ENCODE results near the gene THSD8. TPM values are rescaled to one million over a fixed set of nuclear protein-coding genes. Genes with fewer than 3 reads are reported as not detected.
"Not testable (repeated sequence)": the region's sequence is repeated elsewhere in the genome, so short reads cannot be mapped to it uniquely, and the experiment has no call there.

Gene THSD8
- total RNA-seq, 6 donors from 2014 or later = 4.6 to 6.0 TPM; not detected in 4

DNA sequence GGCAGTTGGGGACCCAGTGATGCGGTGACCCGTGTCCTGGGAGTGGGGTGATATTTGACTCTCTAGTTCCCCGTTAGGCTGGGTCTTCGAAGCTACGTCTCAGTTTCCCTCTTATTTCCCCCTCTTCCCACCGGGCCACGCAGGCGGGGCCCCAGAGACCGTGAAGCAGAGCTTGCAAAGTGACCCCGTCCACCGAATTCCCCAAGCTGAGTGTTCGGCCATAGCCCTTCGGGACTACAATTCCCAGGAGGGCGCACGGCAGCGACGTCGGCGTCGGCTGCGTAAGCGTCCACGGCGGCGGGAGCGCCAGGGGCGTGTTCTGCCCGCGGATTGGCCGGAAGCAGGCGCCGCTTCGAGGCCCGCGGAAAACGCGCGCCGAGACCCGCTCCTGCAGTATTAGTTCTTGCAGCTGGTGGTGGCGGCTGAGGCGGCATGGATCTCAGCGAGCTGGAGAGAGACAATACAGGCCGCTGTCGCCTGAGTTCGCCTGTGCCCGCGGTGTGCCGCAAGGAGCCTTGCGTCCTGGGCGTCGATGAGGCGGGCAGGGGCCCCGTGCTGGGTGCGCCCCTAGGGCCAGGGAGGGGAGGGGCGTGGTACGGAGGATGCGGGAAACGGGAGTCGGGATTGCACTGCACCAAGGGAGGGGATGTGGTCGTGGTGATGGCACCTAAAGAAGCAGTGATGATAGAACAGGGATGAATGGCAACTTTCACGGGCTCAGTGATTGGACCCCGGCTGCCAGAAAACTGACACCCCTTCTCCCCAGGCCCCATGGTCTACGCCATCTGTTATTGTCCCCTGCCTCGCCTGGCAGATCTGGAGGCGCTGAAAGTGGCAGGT lies 4.6 kb downstream of the THSD8 start, which contains the start of gene RNASEH2A:
Gene RNASEH2A (plus strand): TSS at position 343 of the 840 bp plus-strand sequence. CDS start 90 bp downstream, at position 433.
- TF ChIP-seq, protein P1, sequence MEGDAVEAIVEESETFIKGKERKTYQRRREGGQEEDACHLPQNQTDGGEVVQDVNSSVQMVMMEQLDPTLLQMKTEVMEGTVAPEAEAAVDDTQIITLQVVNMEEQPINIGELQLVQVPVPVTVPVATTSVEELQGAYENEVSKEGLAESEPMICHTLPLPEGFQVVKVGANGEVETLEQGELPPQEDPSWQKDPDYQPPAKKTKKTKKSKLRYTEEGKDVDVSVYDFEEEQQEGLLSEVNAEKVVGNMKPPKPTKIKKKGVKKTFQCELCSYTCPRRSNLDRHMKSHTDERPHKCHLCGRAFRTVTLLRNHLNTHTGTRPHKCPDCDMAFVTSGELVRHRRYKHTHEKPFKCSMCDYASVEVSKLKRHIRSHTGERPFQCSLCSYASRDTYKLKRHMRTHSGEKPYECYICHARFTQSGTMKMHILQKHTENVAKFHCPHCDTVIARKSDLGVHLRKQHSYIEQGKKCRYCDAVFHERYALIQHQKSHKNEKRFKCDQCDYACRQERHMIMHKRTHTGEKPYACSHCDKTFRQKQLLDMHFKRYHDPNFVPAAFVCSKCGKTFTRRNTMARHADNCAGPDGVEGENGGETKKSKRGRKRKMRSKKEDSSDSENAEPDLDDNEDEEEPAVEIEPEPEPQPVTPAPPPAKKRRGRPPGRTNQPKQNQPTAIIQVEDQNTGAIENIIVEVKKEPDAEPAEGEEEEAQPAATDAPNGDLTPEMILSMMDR (IDR thresholded peaks at IDR 0.05) = peak in 2 of 6 experiments; percentile 23 to 26
- TF ChIP-seq EP300 (IDR thresholded peaks at IDR 0.05) (peak in 1 of 4 donors; percentile 10), POLR2AphosphoS5 (IDR thresholded peaks at IDR 0.05) (peak; percentile 57 to 74), POLR2A (IDR thresholded peaks at IDR 0.05) (peak in 1 of 4 donors; percentile 53)
- Histone ChIP-seq H3K27me3 (no peaks in the 10 kb centered on the region), H3K4me3 (peak within 1 kb of the TSS; percentile 59 to 76 (median 66)), H3K9me3 (no peaks in the 10 kb centered on the region), H3K36me3 (peaks cover 0 to 4% (median 3%) of the 10 kb centered on the region in 4 donors), H3K27ac (peak within 1 kb of the TSS; percentile 15 to 72 (median 42)), H3K4me1 (peaks cover 17 to 25% (median 20%) of the 10 kb centered on the region in 4 donors)
- 4 to 12% methylated on average over 24 to 66 of the region's 66 CpGs for WGBS, 2 donors
- DNase-seq (peak; percentile 93 to 98), ATAC-seq (ENCODE audit: low FRiP score in 2 of 2) (peak; percentile 92 to 93)

DNA sequence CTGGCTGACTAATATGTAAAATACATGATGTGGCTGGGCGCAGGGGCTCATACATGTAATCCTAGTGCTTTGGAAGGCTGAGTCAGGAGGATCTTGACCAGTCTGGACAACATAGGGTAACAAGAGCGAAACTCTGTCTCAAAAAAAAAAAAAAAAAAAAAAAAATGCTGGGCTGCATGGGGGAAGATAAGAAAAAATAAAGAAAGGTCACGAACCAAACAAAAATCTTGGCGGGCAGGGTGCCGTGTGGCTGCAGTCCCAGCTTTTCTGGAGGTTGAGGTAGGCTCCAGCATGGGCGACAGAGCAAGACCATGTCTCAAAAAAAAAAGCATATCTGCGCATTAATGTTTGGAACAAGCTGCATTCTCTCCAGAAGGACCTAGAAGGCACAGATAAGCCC lies 13.2 kb downstream of the THSD8 start:
- TF ChIP-seq, protein P1 (IDR thresholded peaks at IDR 0.05) = no peak
- TF ChIP-seq EP300 (IDR thresholded peaks at IDR 0.05) = no peak
- DNase-seq = no peak
- H3K36me3 ChIP-seq = peaks cover 0 to 19% (median 8%) of the 10 kb centered on the region in 4 donors
- no peak for ATAC-seq (ENCODE audit: low FRiP score in 2 of 2)
- 93 to 94% methylated on average over 7 of the region's 7 CpGs for WGBS, 2 donors
- no peaks in the 10 kb centered on the region for H3K4me1 ChIP-seq
- no peaks in the 10 kb centered on the region for H3K9me3 ChIP-seq
- no peak overlapping the region for H3K4me3 ChIP-seq
- no peaks in the 10 kb centered on the region for H3K27me3 ChIP-seq
- no peak overlapping the region for H3K27ac ChIP-seq

DNA sequence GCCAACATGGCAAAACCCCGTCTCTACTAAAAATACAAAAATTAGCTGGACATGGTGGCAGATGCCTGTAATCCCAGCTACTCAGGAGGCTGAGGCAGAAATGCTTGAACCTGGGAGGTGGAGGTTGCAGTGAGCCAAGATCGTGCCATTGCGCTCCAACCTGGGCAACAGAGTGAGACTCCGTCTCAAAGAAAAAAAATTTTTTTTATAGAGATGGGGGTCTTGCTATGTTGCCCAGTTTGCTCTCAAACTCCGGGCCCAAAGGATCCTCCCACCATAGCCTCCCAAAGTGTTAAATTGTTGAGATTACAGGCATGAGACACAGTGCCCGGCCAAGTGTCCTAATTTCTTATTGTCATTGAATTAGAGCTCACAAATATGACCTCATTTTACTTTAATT lies 15.3 kb downstream of the THSD8 start:
- not testable (repeated sequence) for H3K4me3 ChIP-seq; H3K4me1 ChIP-seq; H3K27me3 ChIP-seq; DNase-seq; ATAC-seq (ENCODE audit: low FRiP score in 2 of 2); H3K9me3 ChIP-seq; H3K27ac ChIP-seq
- H3K36me3 ChIP-seq = peaks cover 0 to 19% (median 5%) of the 10 kb centered on the region in 4 donors
- 94 to 95% methylated on average over 6 of the region's 6 CpGs for WGBS, 2 donors

DNA sequence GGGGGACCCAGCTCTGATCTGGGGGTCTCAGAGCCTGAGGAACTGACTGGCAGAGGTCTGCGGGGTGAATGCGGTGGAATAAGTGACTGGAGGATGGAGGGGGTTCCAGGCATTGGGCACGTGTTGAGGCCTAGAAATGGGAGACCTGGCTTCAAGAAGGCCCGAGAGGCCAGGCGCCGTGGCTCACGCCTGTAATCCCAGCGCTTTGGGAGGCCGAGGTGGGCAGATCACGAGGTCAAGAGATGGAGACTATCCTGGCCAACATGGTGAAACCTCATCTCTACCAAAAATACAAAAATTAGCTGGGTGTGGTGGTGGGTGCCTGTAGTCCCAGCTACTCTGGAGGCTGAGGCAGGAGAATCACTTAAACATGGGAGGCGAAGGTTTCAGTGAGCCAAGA lies 15.9 kb downstream of the THSD8 start:
- DNase-seq = peak in 1 of 2 donors; percentile 50
- H3K9me3 ChIP-seq; H3K27ac ChIP-seq; H3K4me3 ChIP-seq; H3K27me3 ChIP-seq; ATAC-seq (ENCODE audit: low FRiP score in 2 of 2); H3K4me1 ChIP-seq: not testable (repeated sequence)
- H3K36me3 ChIP-seq = peaks cover 0 to 16% (median 5%) of the 10 kb centered on the region in 4 donors
- WGBS, 2 donors = 94 to 95% methylated on average over 11 of the region's 11 CpGs

- Histone ChIP-seq H3K4me1 (peaks cover 4 to 8% (median 5%) of the 10 kb centered on the region in 4 donors), H3K27ac (no peak overlapping the region), H3K9me3 (no peaks in the 10 kb centered on the region), H3K4me3 (no peak overlapping the region), H3K27me3 (peaks cover 0 to 13% (median 1%) of the 10 kb centered on the region in 4 donors), H3K36me3 (no peaks in the 10 kb centered on the region)
- WGBS, 2 donors = 86 to 89% methylated on average over 2 of the region's 2 CpGs
- ATAC-seq (ENCODE audit: low FRiP score in 2 of 2) (no peak), DNase-seq (no peak)
- TF ChIP-seq POLR2AphosphoS5 (IDR thresholded peaks at IDR 0.05) (no peak), EP300 (IDR thresholded peaks at IDR 0.05) (no peak), POLR2A (IDR thresholded peaks at IDR 0.05) (no peak)
- TF ChIP-seq, protein P1 (IDR thresholded peaks at IDR 0.05) = no peak
Measured at GRCh38 chr19:12821761-12822160, 19.9 kb downstream of the THSD8 start.
